Measurements from ENCODE around the gene SHANK3.
"Not testable (repeated sequence)": the region's sequence is repeated elsewhere in the genome, so short reads cannot be mapped to it uniquely, and the experiment has no call there.

The SHANK3 gene

GRCh38 chr22:50672471-50673230, at the start of gene SHANK3:
SHANK3 (plus strand) TSS chr22:50672823.
- DNase-seq = peak; percentile 54

- no peak for DNase-seq
Measured at GRCh38 chr22:50624347-50625130, 48.1 kb upstream of the SHANK3 start.

GRCh38 chr22:50625131-50625567, 47.5 kb upstream of the SHANK3 start:
- DNase-seq = no peak

GRCh38 chr22:50625568-50626313, 46.9 kb upstream of the SHANK3 start:
- no peak for DNase-seq

GRCh38 chr22:50626314-50626849, 46.2 kb upstream of the SHANK3 start:
- no peak for DNase-seq

GRCh38 chr22:50626850-50627641, 45.6 kb upstream of the SHANK3 start:
- no peak for DNase-seq

- DNase-seq = peak; percentile 88
Measured at GRCh38 chr22:50627642-50628542, 44.7 kb upstream of the SHANK3 start, which contains the start of gene ARSA. ARSA (minus strand) TSS chr22:50628152; CDS start chr22:50627779, 373 bp downstream.

- DNase-seq = no peak
Measured at GRCh38 chr22:50628543-50629134, 44.0 kb upstream of the SHANK3 start.

- no peak for DNase-seq
Measured at GRCh38 chr22:50630376-50630775, 42.2 kb upstream of the SHANK3 start.

GRCh38 chr22:50633086-50633485, 39.5 kb upstream of the SHANK3 start:
- DNase-seq = no peak

- no peak for DNase-seq
Measured at GRCh38 chr22:50633771-50634170, 38.9 kb upstream of the SHANK3 start.

- DNase-seq = no peak
Measured at GRCh38 chr22:50635591-50635990, 37.0 kb upstream of the SHANK3 start.

- DNase-seq = not testable (repeated sequence)
Measured at GRCh38 chr22:50640296-50640695, 32.3 kb upstream of the SHANK3 start.

GRCh38 chr22:50640857-50641647, 31.6 kb upstream of the SHANK3 start:
- DNase-seq = no peak

GRCh38 chr22:50641696-50642607, 30.7 kb upstream of the SHANK3 start:
- no peak for DNase-seq

- DNase-seq = not testable (repeated sequence)
Measured at GRCh38 chr22:50643021-50643820, 29.4 kb upstream of the SHANK3 start.

GRCh38 chr22:50643821-50644101, 28.9 kb upstream of the SHANK3 start:
- DNase-seq = not testable (repeated sequence)

GRCh38 chr22:50653256-50653655, 19.4 kb upstream of the SHANK3 start:
- DNase-seq = no peak

Data from activated CD8-positive, alpha-beta memory T cell treated with anti-CD3 and anti-CD28 coated beads for 24 hours (primary cell).